B cell (primary cell): ENCODE data around the gene DISP2. TPM values are rescaled to one million over a fixed set of nuclear protein-coding genes. Genes with fewer than 3 reads are reported as not detected.

Experiments used
- ATAC-seq: fragments of 200-7000 bp; cut with Tn5 transposase; one replicate; pipeline ENCODE4 v1.10.0; 2021; ENCODE audit warnings: low read depth, mild to moderate bottlenecking, moderate number of reproducible peaks, moderate library complexity
- CTCF ChIA-PET: fragments of 350-600 bp; sonication (Branson Sonifier 250); formaldehyde crosslinking; loops from one replicate; lab custom pipeline; 2021; ENCODE audit warnings: antibody characterized with exemption, inconsistent platforms; lab: Charles Lee
- POLR2A ChIA-PET: fragments of 350-600 bp; sonication (Branson Sonifier 250); formaldehyde crosslinking; loops from one replicate; lab custom pipeline; 2021; ENCODE audit warnings: antibody characterized with exemption; lab: Charles Lee
- DNase-seq: peaks from one replicate; pipeline ENCODE4 v3.0.0; 2013
- H2AFZ ChIP-seq: 2 replicates; pipeline ENCODE4 v1.6.1; 2012; ENCODE audit warnings: mild to moderate bottlenecking, low read depth, low read length; ENCODE audit not compliant: insufficient read depth, poor library complexity, severe bottlenecking
- H3K27ac ChIP-seq, 2 donors: 1 replicate in 1 of 2; 2 replicates in 1 of 2; pipeline ENCODE4 v1.5.1; 2012 to 2013; ENCODE audit warnings: low read length in 2 of 2, mild to moderate bottlenecking in 2 of 2, moderate library complexity in 1 of 2
- H3K27me3 ChIP-seq, 4 experiments: fragments of 200-600 bp in 1 of 4; sonication (generic) in 1 of 4; replicated peaks in 1 of 4; 1 replicate in 2 of 4; 2 replicates in 2 of 4; pipeline versions ENCODE4 v1.6.1 to v1.7.0; 2013 to 2016; ENCODE audit warnings: low read length in 3 of 4, mild to moderate bottlenecking in 2 of 4, mixed read lengths in 1 of 4, moderate library complexity in 1 of 4; ENCODE audit not compliant: insufficient read depth in 4 of 4, control insufficient read depth in 3 of 4; ENCODE audit errors: control extremely low read depth in 1 of 4
- H3K36me3 ChIP-seq, 2 experiments: replicated peaks in 1 of 2; 1 replicate in 1 of 2; 2 replicates in 1 of 2; pipeline versions ENCODE4 v1.6.1 to v1.7.1; 2013; ENCODE audit warnings: low read length in 1 of 2; ENCODE audit not compliant: insufficient read depth in 2 of 2, control insufficient read depth in 1 of 2; ENCODE audit errors: control extremely low read depth in 1 of 2, extremely low read depth in 1 of 2
- H3K4me1 ChIP-seq, 2 donors: fragments of 200-600 bp in 1 of 2; sonication (generic) in 1 of 2; 1 replicate in 1 of 2; 2 replicates in 1 of 2; pipeline versions ENCODE4 v1.5.1 to v1.6.1; 2013 to 2017; ENCODE audit warnings: low read length in 2 of 2; ENCODE audit not compliant: control insufficient read depth in 2 of 2, insufficient read depth in 2 of 2
- H3K4me2 ChIP-seq: replicated peaks from 2 replicates; pipeline ENCODE3; 2012; ENCODE audit warnings: mild to moderate bottlenecking, low read depth, low read length; ENCODE audit not compliant: poor library complexity, severe bottlenecking
- H3K4me3 ChIP-seq, 5 experiments: fragments of 200-600 bp in 1 of 5; sonication (generic) in 1 of 5; 1 replicate in 3 of 5; 2 replicates in 2 of 5; pipeline versions ENCODE4 v1.5.1 to v1.7.0; 2011 to 2016; ENCODE audit warnings: low read length in 4 of 5, mild to moderate bottlenecking in 4 of 5, low read depth in 2 of 5, control low read depth in 1 of 5, moderate library complexity in 1 of 5; ENCODE audit not compliant: insufficient read depth in 1 of 5; ENCODE audit errors: control extremely low read depth in 1 of 5, extremely low read depth in 1 of 5
- H3K79me2 ChIP-seq: fragments of 200-600 bp; sonication (generic); one replicate; pipeline ENCODE4 v1.6.0; 2016; ENCODE audit warnings: low read length; ENCODE audit not compliant: control insufficient read depth, insufficient read depth
- H3K9ac ChIP-seq: fragments of 200-600 bp; sonication (generic); 2 replicates; pipeline ENCODE4 v1.6.1; 2017; ENCODE audit warnings: mild to moderate bottlenecking, low read length, moderate library complexity
- H3K9me3 ChIP-seq, 3 donors: one replicate each; pipeline versions ENCODE4 v1.6.1 to v1.7.1; 2013; ENCODE audit warnings: low read length in 2 of 3; ENCODE audit not compliant: control insufficient read depth in 2 of 3, insufficient read depth in 1 of 3; ENCODE audit errors: control extremely low read depth in 1 of 3
- H4K20me1 ChIP-seq: 2 replicates; pipeline ENCODE4 v1.6.0; 2012; ENCODE audit warnings: mild to moderate bottlenecking, low read length; ENCODE audit not compliant: insufficient read depth, control insufficient read depth, poor library complexity, severe bottlenecking
- H3K27ac Mint-ChIP-seq: one replicate; pipeline ENCODE4 v1.8.0; 2021; ENCODE audit warnings: mixed read lengths
- H3K27me3 Mint-ChIP-seq: one replicate; pipeline ENCODE4 v1.8.0; 2021; ENCODE audit warnings: mixed read lengths
- H3K4me1 Mint-ChIP-seq: one replicate; pipeline ENCODE4 v1.8.0; 2021; ENCODE audit warnings: mixed read lengths
- H3K4me3 Mint-ChIP-seq: one replicate; pipeline ENCODE4 v1.8.0; 2021; ENCODE audit warnings: mixed read lengths
- H3K9me3 Mint-ChIP-seq: one replicate; pipeline ENCODE4 v1.8.0; 2022; ENCODE audit warnings: mixed read lengths; ENCODE audit not compliant: insufficient read depth
- EZH2 ChIP-seq: IDR thresholded peaks from 2 replicates; pipeline ENCODE4 v1.6.1; 2012; ENCODE audit warnings: borderline replicate concordance, low read depth, mild to moderate bottlenecking, moderate library complexity, low read length; ENCODE audit not compliant: insufficient read depth, poor library complexity, severe bottlenecking
- WGBS: methylation state at CpG from one replicate; pipeline ENCODE4 v1.1.5; 2013; ENCODE audit warnings: missing lambda C conversion rate; ENCODE audit not compliant: insufficient coverage; 5-methylcytosine and 5-hydroxymethylcytosine counted together
- intact Hi-C: fragments of 100-400 bp; cut with micrococcal nuclease; formaldehyde crosslinking; loops from one replicate; pipeline ENCODE4 v1.10.0; 2022
- polyA plus RNA-seq: library from polyadenylated mRNA; depleted of rRNA; stranded (reverse); fragments of >200 nt; gene quantifications from 2 replicates; pipeline ENCODE4 v1.2.3, GENCODE V29; 2012
- total RNA-seq, 2 donors: library from RNA; stranded (reverse); fragments of 120-200 nt in 1 of 2; gene quantifications; 1 replicate in 1 of 2; 2 replicates in 1 of 2; pipeline versions ENCODE4 v1.2.3 to v1.2.4, GENCODE V29; 2013 to 2022
- TF ChIP-seq, protein P1 (sequence below): fragments of 200-600 bp; IDR thresholded peaks from one replicate; pipeline ENCODE4 v1.8.0; 2022; ENCODE audit warnings: antibody characterized with exemption, mild to moderate bottlenecking

Gene DISP2
- total and polyA plus RNA-seq, 2 donors (not counting 1 experiment from before 2014, with no cell fraction given): 0.13 to 0.71 TPM

DNA sequence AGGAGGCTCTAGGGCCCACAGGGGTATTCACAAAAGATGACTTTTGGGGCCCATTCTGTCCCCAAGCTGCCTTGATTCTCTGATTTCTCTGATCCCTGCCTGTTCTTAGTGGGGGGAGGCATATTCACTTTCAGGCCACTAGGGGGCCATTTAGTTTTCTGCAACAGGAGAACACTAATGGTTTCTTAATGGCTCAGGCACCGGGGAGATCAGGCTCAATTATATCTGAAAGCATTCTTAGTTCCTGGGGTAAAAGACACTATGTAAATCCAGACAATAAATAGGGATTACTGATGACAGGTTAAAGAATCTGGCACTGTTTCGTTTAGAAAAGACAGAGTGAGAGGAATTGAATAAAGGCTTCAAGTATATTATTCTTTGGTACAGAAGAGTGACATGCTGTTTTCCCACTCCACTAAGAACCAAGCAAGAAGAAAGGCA is 37.1 kb upstream of the DISP2 start:
- Histone ChIP-seq H4K20me1 (no peaks in the 10 kb centered on the region), H3K79me2 (no peaks in the 10 kb centered on the region), H3K36me3 (no peaks in the 10 kb centered on the region), H3K4me2 (no peak overlapping the region), H3K4me3 (no peak overlapping the region), H2AFZ (no peak overlapping the region), H3K27ac (no peak overlapping the region), H3K9me3 (peaks cover 0 to 2% (median 0%) of the 10 kb centered on the region in 3 donors), H3K9ac (no peak overlapping the region), H3K27me3 (peaks cover 0 to 2% (median under 1%) of the 10 kb centered on the region in 4 experiments), H3K4me1 (peaks cover 38 to 42% of the 10 kb centered on the region in 2 donors)
- intact Hi-C loops: loop anchor here (5.0 kb wide), 5 partner anchors 39 to 534 kb away; partner anchors contain the start of genes ANKRD63, BMF and BUB1B
- peaks cover under 1% of the 10 kb centered on the region for H3K27me3 Mint-ChIP-seq
- ATAC-seq (peak; percentile 20), DNase-seq (peak; percentile 78)
- POLR2A ChIA-PET: interaction anchor here (2.0 kb wide), 1 partner anchor 13 kb away, joined by 5 read pairs; the partner anchor contains the start of gene PLCB2
- no peak overlapping the region for H3K4me3 Mint-ChIP-seq
- H3K4me1 Mint-ChIP-seq: peaks cover 38% of the 10 kb centered on the region
- whole genome bisulfite sequencing: no CpG with 5 or more reads among the region's 2 CpGs
- no peaks in the 10 kb centered on the region for H3K9me3 Mint-ChIP-seq
- peak overlapping the region; percentile 2 for H3K27ac Mint-ChIP-seq
- no peak for TF ChIP-seq EZH2
- TF ChIP-seq, protein P1, sequence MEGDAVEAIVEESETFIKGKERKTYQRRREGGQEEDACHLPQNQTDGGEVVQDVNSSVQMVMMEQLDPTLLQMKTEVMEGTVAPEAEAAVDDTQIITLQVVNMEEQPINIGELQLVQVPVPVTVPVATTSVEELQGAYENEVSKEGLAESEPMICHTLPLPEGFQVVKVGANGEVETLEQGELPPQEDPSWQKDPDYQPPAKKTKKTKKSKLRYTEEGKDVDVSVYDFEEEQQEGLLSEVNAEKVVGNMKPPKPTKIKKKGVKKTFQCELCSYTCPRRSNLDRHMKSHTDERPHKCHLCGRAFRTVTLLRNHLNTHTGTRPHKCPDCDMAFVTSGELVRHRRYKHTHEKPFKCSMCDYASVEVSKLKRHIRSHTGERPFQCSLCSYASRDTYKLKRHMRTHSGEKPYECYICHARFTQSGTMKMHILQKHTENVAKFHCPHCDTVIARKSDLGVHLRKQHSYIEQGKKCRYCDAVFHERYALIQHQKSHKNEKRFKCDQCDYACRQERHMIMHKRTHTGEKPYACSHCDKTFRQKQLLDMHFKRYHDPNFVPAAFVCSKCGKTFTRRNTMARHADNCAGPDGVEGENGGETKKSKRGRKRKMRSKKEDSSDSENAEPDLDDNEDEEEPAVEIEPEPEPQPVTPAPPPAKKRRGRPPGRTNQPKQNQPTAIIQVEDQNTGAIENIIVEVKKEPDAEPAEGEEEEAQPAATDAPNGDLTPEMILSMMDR: peak; percentile 93
- CTCF ChIA-PET: interaction anchor here (0.7 to 8.5 kb wide), 15 partner anchors 8 to 632 kb away, joined by 3 to 221 read pairs (median 6); partner anchors contain the start of genes CCDC9B, IVD and PLCB2
